BE2C (cell line): ENCODE measurements around the gene ZNF283.
A peak's percentile ranks its signal among the peaks of the same experiment; 100 is the strongest.

Experiments
- DNase-seq: peaks from one replicate; pipeline ENCODE4 v3.0.0-alpha.2; 2020
- H3K27me3 ChIP-seq: fragments of 250-450 bp; sonication (Bioruptor Pico); 2 replicates; pipeline ENCODE4 v1.5.1; 2020; ENCODE audit warnings: mild to moderate bottlenecking
- H3K36me3 ChIP-seq: fragments of 250-450 bp; sonication (Bioruptor Pico); 2 replicates; pipeline ENCODE4 v1.5.1; 2020; ENCODE audit warnings: mild to moderate bottlenecking
- H3K4me1 ChIP-seq: fragments of 250-450 bp; sonication (Bioruptor Pico); 2 replicates; pipeline ENCODE4 v1.5.1; 2020
- H3K4me3 ChIP-seq: 2 replicates; pipeline ENCODE4 v1.5.1; 2011; ENCODE audit warnings: low read depth, low read length
- H3K9me3 ChIP-seq: fragments of 250-450 bp; sonication (Bioruptor Pico); 2 replicates; pipeline ENCODE4 v1.5.1; 2020
- TF ChIP-seq, protein P1 (sequence below): IDR thresholded peaks from 2 replicates; pipeline ENCODE4 v1.5.1; 2012; ENCODE audit warnings: mild to moderate bottlenecking, low read depth, low read length

Gene ZNF283

DNA sequence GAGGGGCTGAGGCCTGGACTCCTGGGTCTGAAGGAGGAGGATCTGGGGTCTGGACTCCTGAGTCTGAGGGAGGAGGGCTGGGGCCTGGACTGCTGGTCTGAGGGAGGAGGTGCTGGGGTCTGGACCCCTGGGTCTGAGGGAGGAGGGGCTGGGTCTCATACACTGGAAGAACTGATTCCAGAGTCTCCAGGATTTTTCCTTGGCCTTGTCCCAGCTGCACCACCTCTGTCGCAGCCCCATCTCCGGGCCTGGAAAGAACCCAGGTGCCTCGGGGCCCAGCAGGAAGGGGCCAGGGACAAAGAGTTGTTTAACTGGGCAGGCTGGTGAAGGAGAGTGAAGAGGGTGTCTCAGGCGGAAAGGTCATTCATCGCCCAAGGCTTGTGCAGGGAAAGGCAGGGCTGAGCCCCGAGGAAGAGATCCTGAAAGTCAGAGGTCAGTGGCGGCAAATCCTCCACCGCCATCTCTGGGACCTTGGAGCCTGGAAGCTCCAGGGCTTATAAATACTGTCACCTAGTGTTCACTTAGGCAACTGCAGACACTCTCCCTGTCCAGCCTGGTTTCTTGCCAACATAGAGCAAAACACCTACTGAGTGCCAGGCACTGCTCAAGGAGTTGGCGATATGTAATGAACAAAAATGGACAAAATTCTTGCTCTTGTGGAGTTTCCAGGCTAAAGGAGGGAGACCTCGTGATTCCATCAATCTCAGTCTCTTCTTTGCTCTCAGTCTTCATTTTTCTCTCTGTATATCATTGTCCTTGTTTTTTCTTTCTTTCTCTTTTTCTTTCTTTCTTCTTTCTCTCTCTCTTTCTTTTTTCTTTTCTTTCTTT lies 41.9 kb upstream of the ZNF283 start:
- no peaks in the 10 kb centered on the region for H3K4me1 ChIP-seq
- TF ChIP-seq, protein P1, sequence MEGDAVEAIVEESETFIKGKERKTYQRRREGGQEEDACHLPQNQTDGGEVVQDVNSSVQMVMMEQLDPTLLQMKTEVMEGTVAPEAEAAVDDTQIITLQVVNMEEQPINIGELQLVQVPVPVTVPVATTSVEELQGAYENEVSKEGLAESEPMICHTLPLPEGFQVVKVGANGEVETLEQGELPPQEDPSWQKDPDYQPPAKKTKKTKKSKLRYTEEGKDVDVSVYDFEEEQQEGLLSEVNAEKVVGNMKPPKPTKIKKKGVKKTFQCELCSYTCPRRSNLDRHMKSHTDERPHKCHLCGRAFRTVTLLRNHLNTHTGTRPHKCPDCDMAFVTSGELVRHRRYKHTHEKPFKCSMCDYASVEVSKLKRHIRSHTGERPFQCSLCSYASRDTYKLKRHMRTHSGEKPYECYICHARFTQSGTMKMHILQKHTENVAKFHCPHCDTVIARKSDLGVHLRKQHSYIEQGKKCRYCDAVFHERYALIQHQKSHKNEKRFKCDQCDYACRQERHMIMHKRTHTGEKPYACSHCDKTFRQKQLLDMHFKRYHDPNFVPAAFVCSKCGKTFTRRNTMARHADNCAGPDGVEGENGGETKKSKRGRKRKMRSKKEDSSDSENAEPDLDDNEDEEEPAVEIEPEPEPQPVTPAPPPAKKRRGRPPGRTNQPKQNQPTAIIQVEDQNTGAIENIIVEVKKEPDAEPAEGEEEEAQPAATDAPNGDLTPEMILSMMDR, result peak; percentile 99
- H3K4me3 ChIP-seq, result no peak overlapping the region
- no peaks in the 10 kb centered on the region for H3K36me3 ChIP-seq
- no peaks in the 10 kb centered on the region for H3K9me3 ChIP-seq
- DNase-seq, result peak; percentile 63
- H3K27me3 ChIP-seq, result no peaks in the 10 kb centered on the region

DNA sequence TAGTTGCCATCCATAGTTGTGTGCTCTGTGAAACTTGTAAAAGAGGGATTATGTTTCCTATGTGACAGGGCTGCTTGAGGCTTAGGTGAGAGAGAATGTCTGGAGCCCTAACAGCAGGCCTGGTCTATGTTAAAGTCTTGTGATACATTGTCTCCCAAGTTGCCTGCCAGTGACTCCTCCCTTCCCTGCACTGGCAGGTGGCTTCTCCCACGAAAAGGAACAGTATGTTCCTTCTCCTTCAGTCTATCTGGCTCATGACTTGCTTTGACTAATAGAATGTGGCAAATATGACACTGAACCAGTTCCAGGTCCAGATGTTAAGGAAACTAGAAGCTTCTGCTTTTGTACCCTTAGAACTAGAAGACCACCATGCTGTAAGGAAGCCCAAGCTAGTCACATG lies 40.5 kb upstream of the ZNF283 start:
- no peaks in the 10 kb centered on the region for H3K4me1 ChIP-seq
- H3K36me3 ChIP-seq, result no peaks in the 10 kb centered on the region
- H3K27me3 ChIP-seq, result no peaks in the 10 kb centered on the region
- no peak for DNase-seq
- TF ChIP-seq, protein P1, result no peak
- H3K4me3 ChIP-seq, result no peak overlapping the region
- no peaks in the 10 kb centered on the region for H3K9me3 ChIP-seq

DNA sequence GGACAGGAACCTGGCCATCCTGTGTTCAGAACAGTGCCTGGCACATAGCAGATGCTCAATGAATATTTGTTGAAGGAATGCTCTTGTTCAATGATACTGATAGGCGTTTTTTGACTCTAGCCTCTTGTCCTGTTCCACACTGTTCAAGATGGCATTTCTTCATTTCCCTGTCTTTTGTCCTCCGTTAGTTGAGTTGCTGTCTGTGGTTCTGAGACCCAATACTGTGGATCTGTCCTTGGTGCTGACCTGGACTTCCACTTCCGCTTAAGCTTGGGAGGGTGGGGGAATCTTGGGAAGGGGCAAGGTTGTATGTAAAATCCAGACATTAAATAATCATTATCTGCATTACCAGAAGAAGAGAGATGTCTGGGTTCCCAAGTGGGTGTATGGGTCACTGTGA lies 38.1 kb upstream of the ZNF283 start:
- no peak for DNase-seq
- no peaks in the 10 kb centered on the region for H3K4me1 ChIP-seq
- H3K4me3 ChIP-seq, result no peak overlapping the region
- H3K27me3 ChIP-seq, result 0 out of 2 replicates have a peak, but pooled peaks cover 6% of the 10 kb centered on the region
- TF ChIP-seq, protein P1, result no peak
- no peaks in the 10 kb centered on the region for H3K9me3 ChIP-seq
- no peaks in the 10 kb centered on the region for H3K36me3 ChIP-seq

DNA sequence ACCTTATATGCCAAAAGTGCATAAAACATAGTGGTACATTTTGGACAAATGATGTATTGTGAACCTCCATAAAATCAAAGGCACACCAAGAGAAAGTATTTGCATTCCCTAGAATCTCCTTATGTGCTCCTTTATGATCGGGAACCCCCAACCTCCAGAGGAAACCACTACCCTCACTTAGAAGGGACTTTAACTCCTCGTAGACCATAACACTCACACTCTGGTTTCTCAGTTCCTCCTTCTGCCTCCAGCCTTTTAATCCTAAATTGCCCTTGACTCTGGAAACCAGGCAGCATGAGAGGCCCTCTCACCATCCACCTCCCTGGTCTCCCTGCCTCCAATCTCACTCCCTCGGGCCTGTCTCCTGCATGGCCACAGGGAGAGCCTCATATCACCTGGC lies 36.5 kb upstream of the ZNF283 start:
- no peaks in the 10 kb centered on the region; the same call in 1 of the 2 replicates for H3K9me3 ChIP-seq
- no peaks in the 10 kb centered on the region for H3K4me1 ChIP-seq
- no peak for DNase-seq
- 0 out of 2 replicates have a peak, but pooled peaks cover 6% of the 10 kb centered on the region for H3K27me3 ChIP-seq
- TF ChIP-seq, protein P1, result no peak
- H3K36me3 ChIP-seq, result no peaks in the 10 kb centered on the region
- H3K4me3 ChIP-seq, result no peak overlapping the region

DNA sequence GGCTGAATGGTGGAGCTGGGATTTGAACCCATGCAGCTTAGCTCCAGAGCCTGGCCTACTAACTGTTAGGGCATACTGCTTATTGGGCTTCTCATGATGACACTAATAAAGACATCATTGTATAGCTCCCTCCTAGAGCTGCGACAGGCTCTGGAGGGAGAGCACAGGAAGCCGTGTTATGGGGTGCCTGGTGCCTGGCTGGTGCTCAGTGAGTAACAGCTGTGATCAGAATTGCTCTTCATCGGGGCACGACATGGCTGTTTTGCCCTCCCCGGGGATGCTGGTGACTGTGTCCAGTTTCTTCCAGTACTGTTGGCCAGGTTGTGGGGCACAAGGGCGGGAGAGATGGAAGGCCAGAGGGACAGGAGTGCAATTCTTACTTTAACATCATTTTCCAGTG lies 30.0 kb upstream of the ZNF283 start:
- TF ChIP-seq, protein P1, result no peak
- Histone ChIP-seq H3K27me3 (0 out of 2 replicates have a peak, but pooled peaks cover 6% of the 10 kb centered on the region), H3K9me3 (no peaks in the 10 kb centered on the region; the same call in 1 of the 2 replicates), H3K4me1 (no peaks in the 10 kb centered on the region), H3K36me3 (no peaks in the 10 kb centered on the region), H3K4me3 (no peak overlapping the region)
- DNase-seq, result no peak

DNA sequence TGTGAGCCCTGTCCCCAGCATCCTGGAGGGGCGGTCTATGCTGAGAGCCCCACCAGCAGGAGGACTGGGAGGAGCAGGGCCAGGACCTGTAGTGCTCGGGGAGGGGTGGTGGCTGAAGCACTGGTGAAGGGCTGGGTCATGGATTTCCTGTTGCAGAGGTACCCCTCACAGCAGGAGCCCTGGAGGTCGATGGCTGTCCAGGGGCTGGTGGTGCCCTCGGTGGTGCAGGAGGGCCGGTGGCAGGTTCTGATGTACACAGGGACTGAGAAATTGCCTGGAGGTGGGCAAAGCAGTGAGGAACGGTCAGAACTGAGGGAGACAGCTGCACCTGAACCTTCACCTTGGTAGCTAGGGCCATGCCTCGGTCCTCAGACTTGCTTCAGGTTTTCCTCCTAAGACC lies 29.6 kb upstream of the ZNF283 start:
- no peaks in the 10 kb centered on the region for H3K36me3 ChIP-seq
- TF ChIP-seq, protein P1, result no peak
- no peak for DNase-seq
- no peak overlapping the region for H3K4me3 ChIP-seq
- no peaks in the 10 kb centered on the region for H3K4me1 ChIP-seq
- H3K27me3 ChIP-seq, result 0 out of 2 replicates have a peak, but pooled peaks cover 6% of the 10 kb centered on the region
- no peaks in the 10 kb centered on the region; the same call in 1 of the 2 replicates for H3K9me3 ChIP-seq
